Nephron (organoid): ENCODE data around the gene TMEM14A.

ENCODE experiments used
- H3K27ac Mint-ChIP-seq, 3 experiments: 2 replicates each; pipeline ENCODE4 v1.8.0; 2020; ENCODE audit warnings: mixed read lengths in 3 of 3, mild to moderate bottlenecking in 2 of 3, moderate library complexity in 1 of 3
- H3K27me3 Mint-ChIP-seq: 2 replicates; pipeline ENCODE4 v1.8.0; 2021; ENCODE audit warnings: low read depth, mild to moderate bottlenecking, moderate library complexity, mixed read lengths
- H3K36me3 Mint-ChIP-seq: 2 replicates; pipeline ENCODE4 v1.8.0; 2020; ENCODE audit warnings: low read depth, mixed read lengths
- H3K4me1 Mint-ChIP-seq: 2 replicates; pipeline ENCODE4 v1.8.0; 2020; ENCODE audit warnings: mixed read lengths
- H3K4me3 Mint-ChIP-seq, 3 experiments: 2 replicates each; pipeline ENCODE4 v1.8.0; 2020; ENCODE audit warnings: mild to moderate bottlenecking in 3 of 3, mixed read lengths in 3 of 3, moderate library complexity in 2 of 3
- H3K9me3 Mint-ChIP-seq: 2 replicates; pipeline ENCODE4 v1.8.0; 2020; ENCODE audit warnings: mixed read lengths
- TF ChIP-seq, protein P1 (sequence below), 3 experiments: fragments of 200-600 bp; sonication (generic); IDR thresholded peaks; one replicate each; pipeline ENCODE4 v1.5.0; 2021; ENCODE audit warnings: antibody characterized with exemption in 3 of 3; ENCODE audit not compliant: unreplicated experiment in 3 of 3

Gene TMEM14A

DNA sequence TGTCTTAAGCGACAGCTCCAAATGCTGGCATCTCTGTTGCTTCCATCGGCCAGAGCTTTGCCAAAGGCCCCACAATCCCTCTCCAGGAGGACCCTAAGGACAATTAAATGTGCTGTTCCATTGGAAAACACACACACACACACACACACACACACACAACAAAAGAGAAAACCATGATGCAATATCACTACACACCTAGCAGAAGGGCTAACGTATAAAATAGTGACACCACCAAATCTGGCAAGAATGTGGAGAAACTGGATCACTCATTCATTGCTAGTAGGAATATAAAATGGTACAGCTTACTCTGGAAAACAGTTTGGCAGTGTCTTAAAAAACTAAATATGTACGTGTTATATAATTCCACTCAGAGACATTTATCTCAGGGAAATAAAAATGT is 13.0 kb upstream of the TMEM14A start:
- H3K27me3 Mint-ChIP-seq = no peaks in the 10 kb centered on the region
- H3K4me1 Mint-ChIP-seq = no peaks in the 10 kb centered on the region
- H3K36me3 Mint-ChIP-seq = peaks cover 6% of the 10 kb centered on the region
- TF ChIP-seq, protein P1, sequence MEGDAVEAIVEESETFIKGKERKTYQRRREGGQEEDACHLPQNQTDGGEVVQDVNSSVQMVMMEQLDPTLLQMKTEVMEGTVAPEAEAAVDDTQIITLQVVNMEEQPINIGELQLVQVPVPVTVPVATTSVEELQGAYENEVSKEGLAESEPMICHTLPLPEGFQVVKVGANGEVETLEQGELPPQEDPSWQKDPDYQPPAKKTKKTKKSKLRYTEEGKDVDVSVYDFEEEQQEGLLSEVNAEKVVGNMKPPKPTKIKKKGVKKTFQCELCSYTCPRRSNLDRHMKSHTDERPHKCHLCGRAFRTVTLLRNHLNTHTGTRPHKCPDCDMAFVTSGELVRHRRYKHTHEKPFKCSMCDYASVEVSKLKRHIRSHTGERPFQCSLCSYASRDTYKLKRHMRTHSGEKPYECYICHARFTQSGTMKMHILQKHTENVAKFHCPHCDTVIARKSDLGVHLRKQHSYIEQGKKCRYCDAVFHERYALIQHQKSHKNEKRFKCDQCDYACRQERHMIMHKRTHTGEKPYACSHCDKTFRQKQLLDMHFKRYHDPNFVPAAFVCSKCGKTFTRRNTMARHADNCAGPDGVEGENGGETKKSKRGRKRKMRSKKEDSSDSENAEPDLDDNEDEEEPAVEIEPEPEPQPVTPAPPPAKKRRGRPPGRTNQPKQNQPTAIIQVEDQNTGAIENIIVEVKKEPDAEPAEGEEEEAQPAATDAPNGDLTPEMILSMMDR (IDR thresholded peaks at IDR 0.05; ENCODE audit: unreplicated experiment in 3 of 3) = no peak
- H3K9me3 Mint-ChIP-seq = peaks cover 19% of the 10 kb centered on the region
- no peak overlapping the region for H3K4me3 Mint-ChIP-seq
- H3K27ac Mint-ChIP-seq = peak overlapping the region in 1 of 3 experiments; percentile 38

- no peak overlapping the region for H3K4me3 Mint-ChIP-seq
- H3K27ac Mint-ChIP-seq = peak overlapping the region; percentile 3 to 60 (median 48)
- H3K9me3 Mint-ChIP-seq = peaks cover 9% of the 10 kb centered on the region
- no peaks in the 10 kb centered on the region for H3K27me3 Mint-ChIP-seq
- no peaks in the 10 kb centered on the region for H3K4me1 Mint-ChIP-seq
- TF ChIP-seq, protein P1 (IDR thresholded peaks at IDR 0.05; ENCODE audit: unreplicated experiment in 3 of 3) = no peak
- H3K36me3 Mint-ChIP-seq = peaks cover 6% of the 10 kb centered on the region
Measured at GRCh38 chr6:52661551-52661950, 9.4 kb upstream of the TMEM14A start.

GRCh38 chr6:52662031-52662430 is 8.9 kb upstream of the TMEM14A start:
- Mint-ChIP-seq H3K4me1 (peaks cover under 1% of the 10 kb centered on the region), H3K9me3 (peaks cover 8% of the 10 kb centered on the region), H3K27me3 (no peaks in the 10 kb centered on the region), H3K36me3 (peaks cover 11% of the 10 kb centered on the region), H3K27ac (peak overlapping the region in 2 of 3 experiments; percentile 3 to 60), H3K4me3 (no peak overlapping the region)
- TF ChIP-seq, protein P1 (IDR thresholded peaks at IDR 0.05; ENCODE audit: unreplicated experiment in 3 of 3) = no peak

GRCh38 chr6:52663120-52663935 is 7.6 kb upstream of the TMEM14A start:
- TF ChIP-seq, protein P1 (IDR thresholded peaks at IDR 0.05; ENCODE audit: unreplicated experiment in 3 of 3) = peak; percentile 91 to 98 (median 96)
- Mint-ChIP-seq H3K27me3 (no peaks in the 10 kb centered on the region), H3K27ac (no peak overlapping the region), H3K4me1 (peaks cover 4% of the 10 kb centered on the region), H3K36me3 (peaks cover 9% of the 10 kb centered on the region), H3K9me3 (no peaks in the 10 kb centered on the region), H3K4me3 (no peak overlapping the region)

DNA sequence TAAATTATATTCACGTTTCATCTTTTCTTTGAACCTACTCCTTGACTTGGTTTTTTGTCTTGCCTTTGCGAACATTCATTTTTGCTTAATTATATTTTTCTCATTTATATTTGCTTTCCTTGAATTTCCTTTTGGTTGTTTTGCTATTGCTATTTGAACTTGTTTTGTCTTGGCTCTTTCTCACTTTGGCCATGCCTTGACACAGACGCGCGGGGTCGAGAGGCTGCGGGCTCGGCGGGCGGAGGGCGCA is 7.1 kb upstream of the TMEM14A start:
- no peak overlapping the region for H3K27ac Mint-ChIP-seq
- TF ChIP-seq, protein P1 (IDR thresholded peaks at IDR 0.05; ENCODE audit: unreplicated experiment in 3 of 3) = peak in 2 of 3 experiments; percentile 39 to 53
- H3K4me1 Mint-ChIP-seq = peaks cover 4% of the 10 kb centered on the region
- no peaks in the 10 kb centered on the region for H3K27me3 Mint-ChIP-seq
- H3K36me3 Mint-ChIP-seq = peaks cover 9% of the 10 kb centered on the region
- H3K4me3 Mint-ChIP-seq = no peak overlapping the region
- H3K9me3 Mint-ChIP-seq = no peaks in the 10 kb centered on the region
